Loucy (cell line): ENCODE measurements around the gene RPS18.

ENCODE experiments used
- H2AFZ ChIP-seq: fragments of 200-600 bp; sonication (generic); 2 replicates; pipeline ENCODE4 v1.6.0; 2016; ENCODE audit warnings: antibody characterized with exemption, mild to moderate bottlenecking, low read length, moderate library complexity
- H3F3A ChIP-seq: fragments of 200-600 bp; 2 replicates; pipeline ENCODE4 v1.6.0; 2016; ENCODE audit warnings: antibody characterized with exemption, low read depth, mild to moderate bottlenecking
- H3K27me3 ChIP-seq: fragments of 200-600 bp; sonication (generic); 2 replicates; pipeline ENCODE4 v1.6.1; 2014; ENCODE audit warnings: low read length, mild to moderate bottlenecking; ENCODE audit not compliant: insufficient read depth, poor library complexity, severe bottlenecking
- H3K36me3 ChIP-seq: fragments of 200-600 bp; sonication (generic); 2 replicates; pipeline ENCODE4 v1.6.1; 2016; ENCODE audit warnings: low read length; ENCODE audit not compliant: insufficient read depth
- H3K4me1 ChIP-seq: fragments of 200-600 bp; sonication (generic); 2 replicates; pipeline ENCODE4 v1.5.1; 2014; ENCODE audit warnings: low read length, mild to moderate bottlenecking; ENCODE audit not compliant: insufficient read depth, poor library complexity, severe bottlenecking
- H3K4me2 ChIP-seq: fragments of 200-600 bp; sonication (generic); 2 replicates; pipeline ENCODE4 v1.6.0; 2014; ENCODE audit warnings: antibody characterized with exemption, low read length, low read depth, mild to moderate bottlenecking; ENCODE audit not compliant: poor library complexity, severe bottlenecking
- H3K4me3 ChIP-seq: fragments of 200-600 bp; sonication (generic); 2 replicates; pipeline ENCODE4 v1.5.1; 2014; ENCODE audit warnings: low read length, mild to moderate bottlenecking, mixed read lengths; ENCODE audit not compliant: poor library complexity, severe bottlenecking
- H3K79me2 ChIP-seq: fragments of 200-600 bp; sonication (generic); 2 replicates; pipeline ENCODE4 v1.6.1; 2014; ENCODE audit warnings: low read length; ENCODE audit not compliant: insufficient read depth
- H3K9ac ChIP-seq: fragments of 200-600 bp; sonication (generic); 2 replicates; pipeline ENCODE4 v1.6.0; 2014; ENCODE audit warnings: mild to moderate bottlenecking, low read depth, low read length, moderate library complexity; ENCODE audit not compliant: poor library complexity, severe bottlenecking
- H3K9me2 ChIP-seq: fragments of 200-600 bp; sonication (generic); replicated peaks from 2 replicates; pipeline ENCODE4 v1.6.1; 2016; ENCODE audit warnings: low read depth, low read length, mixed read lengths
- H3K9me3 ChIP-seq: fragments of 200-600 bp; sonication (generic); 2 replicates; pipeline ENCODE4 v1.6.1; 2014; ENCODE audit warnings: mild to moderate bottlenecking, antibody characterized with exemption, low read length, low read depth; ENCODE audit not compliant: insufficient read depth
- H4K20me1 ChIP-seq: fragments of 200-600 bp; sonication (generic); 2 replicates; pipeline ENCODE4 v1.6.0; 2014; ENCODE audit warnings: antibody characterized with exemption, low read length, mild to moderate bottlenecking; ENCODE audit not compliant: insufficient read depth, poor library complexity, severe bottlenecking
- EZH2phosphoT487 ChIP-seq: fragments of 200-600 bp; IDR thresholded peaks from 2 replicates; pipeline ENCODE4 v1.6.1; 2018; ENCODE audit warnings: antibody characterized with exemption, mild to moderate bottlenecking, moderate library complexity, borderline replicate concordance
- TF ChIP-seq, protein P1 (sequence below): fragments of 200-600 bp; sonication (generic); conservative IDR thresholded peaks from 2 replicates; pipeline ENCODE4 v1.5.1; 2014; ENCODE audit warnings: mild to moderate bottlenecking, antibody characterized with exemption, low read length

RPS18 gene

DNA sequence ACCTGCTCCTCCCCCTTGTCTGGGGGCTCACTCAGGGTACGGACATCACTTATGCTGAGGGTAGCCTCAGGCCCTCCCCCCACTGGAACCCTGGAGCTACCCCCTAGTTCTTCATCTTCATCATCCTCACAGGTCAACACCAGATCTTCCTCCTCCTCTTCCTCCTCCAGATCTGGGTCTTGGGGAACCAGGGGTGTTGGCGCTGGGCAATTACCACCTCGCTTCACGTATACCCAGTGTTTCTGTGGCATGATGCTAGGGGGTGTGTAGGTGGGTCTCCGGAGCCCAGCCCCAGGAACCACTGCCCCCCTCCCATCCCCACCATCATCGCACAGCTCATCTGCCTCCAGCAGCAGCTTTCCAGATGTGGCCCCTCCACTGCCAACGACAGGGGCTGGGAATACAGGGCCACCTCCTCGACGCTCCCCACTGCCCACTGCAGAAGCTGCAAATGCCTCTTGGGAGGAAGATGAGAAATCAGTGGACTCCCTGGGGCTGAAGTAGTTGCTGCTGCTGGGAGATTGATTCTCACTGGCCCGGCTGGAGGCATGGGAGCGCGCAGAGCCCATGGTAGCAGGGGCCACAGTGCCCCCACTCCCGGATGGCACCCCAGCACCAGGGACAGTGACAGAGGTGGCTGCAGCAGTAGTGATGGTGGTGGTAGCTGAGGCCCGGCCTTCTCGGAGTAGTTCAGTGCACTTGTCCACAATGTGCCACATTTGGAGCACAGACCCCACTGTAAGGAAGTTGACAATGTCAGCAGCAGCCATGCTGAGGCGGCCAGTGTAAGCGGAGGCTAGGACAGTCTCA, 44.1 kb downstream of the RPS18 start:
- Histone ChIP-seq H4K20me1 (peaks cover 42% of the 10 kb centered on the region), H3F3A (peaks cover 6% of the 10 kb centered on the region; the same call in 1 of the 2 replicates), H3K4me1 (peaks cover 50% of the 10 kb centered on the region), H3K36me3 (peaks cover 23% of the 10 kb centered on the region; the same call in 1 of the 2 replicates), H3K9ac (no peak overlapping the region), H3K4me2 (no peak overlapping the region), H3K27me3 (no peaks in the 10 kb centered on the region), H3K9me2 (no peaks in the 10 kb centered on the region), H2AFZ (no peak overlapping the region), H3K4me3 (no peak overlapping the region), H3K9me3 (no peaks in the 10 kb centered on the region), H3K79me2 (peaks cover 72% of the 10 kb centered on the region)
- TF ChIP-seq, protein P1, sequence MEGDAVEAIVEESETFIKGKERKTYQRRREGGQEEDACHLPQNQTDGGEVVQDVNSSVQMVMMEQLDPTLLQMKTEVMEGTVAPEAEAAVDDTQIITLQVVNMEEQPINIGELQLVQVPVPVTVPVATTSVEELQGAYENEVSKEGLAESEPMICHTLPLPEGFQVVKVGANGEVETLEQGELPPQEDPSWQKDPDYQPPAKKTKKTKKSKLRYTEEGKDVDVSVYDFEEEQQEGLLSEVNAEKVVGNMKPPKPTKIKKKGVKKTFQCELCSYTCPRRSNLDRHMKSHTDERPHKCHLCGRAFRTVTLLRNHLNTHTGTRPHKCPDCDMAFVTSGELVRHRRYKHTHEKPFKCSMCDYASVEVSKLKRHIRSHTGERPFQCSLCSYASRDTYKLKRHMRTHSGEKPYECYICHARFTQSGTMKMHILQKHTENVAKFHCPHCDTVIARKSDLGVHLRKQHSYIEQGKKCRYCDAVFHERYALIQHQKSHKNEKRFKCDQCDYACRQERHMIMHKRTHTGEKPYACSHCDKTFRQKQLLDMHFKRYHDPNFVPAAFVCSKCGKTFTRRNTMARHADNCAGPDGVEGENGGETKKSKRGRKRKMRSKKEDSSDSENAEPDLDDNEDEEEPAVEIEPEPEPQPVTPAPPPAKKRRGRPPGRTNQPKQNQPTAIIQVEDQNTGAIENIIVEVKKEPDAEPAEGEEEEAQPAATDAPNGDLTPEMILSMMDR = no peak
- no peak for TF ChIP-seq EZH2phosphoT487

DNA sequence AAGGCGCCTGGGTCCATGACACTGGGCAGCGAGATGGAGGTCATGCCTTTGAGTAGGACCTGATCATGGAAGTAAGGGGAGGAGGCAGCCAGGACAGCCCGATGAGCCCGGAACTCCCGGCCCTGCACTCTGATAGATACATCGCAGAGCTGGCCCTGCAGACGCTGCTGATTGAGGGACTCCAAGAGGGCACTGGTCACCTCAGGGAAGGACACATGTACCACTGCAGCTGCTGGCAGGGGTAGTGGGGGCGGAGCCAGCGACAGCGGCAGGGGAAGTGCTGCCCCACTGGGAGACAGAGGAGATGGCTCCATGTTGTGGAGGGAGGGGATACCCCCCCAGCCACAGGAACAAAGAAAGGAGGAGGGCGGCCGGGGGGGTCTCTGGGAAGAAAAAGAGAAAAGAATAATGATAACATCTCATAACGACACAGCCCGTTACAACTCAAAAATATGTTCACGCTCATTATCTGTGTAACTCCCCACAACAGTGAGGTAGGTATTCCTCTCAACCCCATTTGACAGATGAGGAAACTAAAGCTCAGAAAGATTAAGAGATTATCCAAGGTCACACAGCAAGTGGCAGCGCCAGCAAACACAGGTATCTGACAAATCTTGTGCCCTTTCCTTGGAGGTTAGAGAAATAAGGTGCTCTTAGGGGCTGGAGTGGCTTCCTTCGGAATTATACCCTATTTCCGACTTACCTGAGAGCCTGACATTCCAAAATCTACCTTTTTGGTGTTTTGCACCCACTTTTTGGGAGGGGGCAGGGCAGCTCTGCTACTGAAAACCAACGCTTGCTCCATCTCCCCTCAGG, 44.9 kb downstream of the RPS18 start:
- Histone ChIP-seq H3F3A (peaks cover 6% of the 10 kb centered on the region; the same call in 1 of the 2 replicates), H3K27me3 (no peaks in the 10 kb centered on the region), H3K36me3 (peaks cover 23% of the 10 kb centered on the region; the same call in 1 of the 2 replicates), H3K4me2 (peak overlapping the region; percentile 56), H3K9ac (no peak overlapping the region), H3K79me2 (peaks cover 75% of the 10 kb centered on the region), H2AFZ (no peak overlapping the region), H3K4me3 (peak overlapping the region; percentile 82), H3K9me3 (no peaks in the 10 kb centered on the region), H4K20me1 (peaks cover 44% of the 10 kb centered on the region), H3K9me2 (no peaks in the 10 kb centered on the region), H3K4me1 (peaks cover 56% of the 10 kb centered on the region)
- TF ChIP-seq, protein P1 = no peak
- TF ChIP-seq EZH2phosphoT487 = no peak

DNA sequence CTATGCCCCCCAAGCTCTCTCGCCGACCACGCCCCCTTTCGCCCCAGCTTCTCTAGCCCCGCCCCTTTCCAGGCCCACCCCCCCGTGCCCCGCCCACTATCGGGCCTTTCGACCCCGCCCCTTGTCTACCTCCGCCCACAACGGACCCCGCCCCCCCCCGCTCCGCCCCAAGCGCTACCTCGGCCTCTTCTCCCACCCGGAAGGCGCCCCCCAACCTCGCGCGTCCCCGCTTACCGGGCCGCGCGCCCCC, 45.5 kb downstream of the RPS18 start:
- H4K20me1 ChIP-seq = peaks cover 40% of the 10 kb centered on the region
- H3K9ac ChIP-seq = peak overlapping the region; percentile 68
- H3K4me2 ChIP-seq = peak overlapping the region; percentile 56
- no peak for TF ChIP-seq EZH2phosphoT487
- TF ChIP-seq, protein P1 = no peak
- H2AFZ ChIP-seq = no peak overlapping the region
- H3K36me3 ChIP-seq = peaks cover 23% of the 10 kb centered on the region; the same call in 1 of the 2 replicates
- H3K4me1 ChIP-seq = peaks cover 56% of the 10 kb centered on the region
- H3K9me2 ChIP-seq = no peaks in the 10 kb centered on the region
- H3K4me3 ChIP-seq = peak overlapping the region; percentile 82
- peaks cover 75% of the 10 kb centered on the region for H3K79me2 ChIP-seq
- peaks cover 6% of the 10 kb centered on the region; the same call in 1 of the 2 replicates for H3F3A ChIP-seq
- no peaks in the 10 kb centered on the region for H3K27me3 ChIP-seq
- H3K9me3 ChIP-seq = no peaks in the 10 kb centered on the region
